HG03520 (cell line): Measurements from ENCODE around the gene C14orf39.

Experiments used
- ATAC-seq: cut with Tn5 transposase; IDR thresholded peaks from one replicate; pipeline ENCODE4 v1.9.1; 2021; ENCODE audit warnings: mild to moderate bottlenecking, moderate library complexity; ENCODE audit not compliant: unreplicated experiment

The C14orf39 gene

GRCh38 chr14:60485598-60486251 lies at the start of gene C14orf39:
Gene C14orf39, minus strand, starts transcription at chr14:60486063. Its CDS starts 985 bp downstream, at chr14:60485078.
- ATAC-seq = no peak

GRCh38 chr14:60532442-60532841 lies 46.6 kb upstream of the C14orf39 start:
- ATAC-seq = no peak

- ATAC-seq = no peak
Observed at GRCh38 chr14:60515511-60516289, 29.8 kb upstream of the C14orf39 start.

GRCh38 chr14:60514741-60515491 lies 29.1 kb upstream of the C14orf39 start:
- ATAC-seq = no peak

- ATAC-seq = no peak
Observed at GRCh38 chr14:60514378-60514740, 28.5 kb upstream of the C14orf39 start.

- ATAC-seq = no peak
Observed at GRCh38 chr14:60512973-60513571, 27.2 kb upstream of the C14orf39 start.

- no peak for ATAC-seq
Observed at GRCh38 chr14:60512126-60512525, 26.3 kb upstream of the C14orf39 start.

- no peak for ATAC-seq
Observed at GRCh38 chr14:60510951-60511599, 25.2 kb upstream of the C14orf39 start.

GRCh38 chr14:60510254-60510950 lies 24.5 kb upstream of the C14orf39 start:
- no peak for ATAC-seq

- no peak for ATAC-seq
Observed at GRCh38 chr14:60509438-60510253, 23.8 kb upstream of the C14orf39 start.

GRCh38 chr14:60508707-60509437 lies 23.0 kb upstream of the C14orf39 start, which contains the start of gene SIX6:
Gene SIX6, plus strand, starts transcription at chr14:60509146. Its CDS starts 253 bp downstream, at chr14:60509399.
- no peak for ATAC-seq

GRCh38 chr14:60508363-60508706 lies 22.5 kb upstream of the C14orf39 start:
- ATAC-seq = no peak

- no peak for ATAC-seq
Observed at GRCh38 chr14:60506985-60507829, 21.3 kb upstream of the C14orf39 start.

- ATAC-seq = no peak
Observed at GRCh38 chr14:60506462-60506984, 20.7 kb upstream of the C14orf39 start.

- ATAC-seq = no peak
Observed at GRCh38 chr14:60506010-60506409, 20.1 kb upstream of the C14orf39 start.

GRCh38 chr14:60505448-60505847 lies 19.6 kb upstream of the C14orf39 start:
- ATAC-seq = no peak

GRCh38 chr14:60502541-60502940 lies 16.7 kb upstream of the C14orf39 start:
- no peak for ATAC-seq

- no peak for ATAC-seq
Observed at GRCh38 chr14:60495946-60496345, 10.1 kb upstream of the C14orf39 start.
